ENCODE results near the gene NRIP3. TPM values are rescaled to one million over a fixed set of nuclear protein-coding genes. Genes with fewer than 3 reads are reported as not detected.

Gene NRIP3
- total RNA-seq, 1 donor from 2014 or later, result 10.6 TPM

DNA sequence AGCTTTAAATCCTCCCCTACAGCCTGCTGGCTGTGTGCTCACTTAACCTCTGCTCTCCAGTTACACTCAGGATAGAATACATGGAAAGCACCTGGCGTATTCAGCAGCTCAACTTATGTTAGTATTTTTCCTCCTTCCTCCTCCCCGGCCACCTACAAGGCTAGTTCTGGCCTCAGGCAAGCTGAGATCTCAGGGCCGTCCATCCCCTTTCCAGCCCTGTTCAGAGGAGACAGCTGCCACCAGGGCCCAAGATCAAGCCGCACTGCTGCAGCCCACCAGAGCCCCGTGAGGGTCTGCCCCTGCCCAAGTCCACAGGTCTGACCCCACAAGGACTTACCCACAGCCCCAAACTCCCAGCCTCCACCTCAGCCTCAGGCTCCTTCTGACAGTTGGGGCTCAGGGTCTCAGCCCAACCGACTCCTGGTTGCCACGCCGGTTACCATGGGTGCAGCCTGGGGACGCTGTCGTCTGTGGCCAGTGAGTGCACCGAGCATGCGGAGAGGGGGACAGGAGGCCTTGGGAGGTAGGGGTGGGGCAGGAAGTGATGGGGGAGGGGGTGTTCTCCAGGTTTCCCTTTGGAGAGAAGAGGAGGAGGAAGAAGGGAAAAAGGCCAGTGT is 71.1 kb downstream of the NRIP3 start, which contains the start of gene C11orf16:
Gene C11orf16 (minus strand): TSS at position 384 of the 617 bp plus-strand sequence. CDS start 639 bp downstream, outside the sequence.
- DNase-seq (ENCODE audit: low spot score), result no peak

Other genes starting within 250 kb of the NRIP3 start
- 13.2 TPM for gene AKIP1, start 92.8 kb downstream of the NRIP3 start, total RNA-seq (ENCODE audit: insufficient read depth, low replicate concordance)
- 1.9 TPM for gene C11orf16, start 71.1 kb downstream of the NRIP3 start, total RNA-seq (ENCODE audit: insufficient read depth, low replicate concordance)
- gene ASCL3, start 61.0 kb downstream of the NRIP3 start, total RNA-seq (ENCODE audit: insufficient read depth, low replicate concordance), result not detected
- gene TMEM9B, start 39.6 kb downstream of the NRIP3 start, total RNA-seq (ENCODE audit: insufficient read depth, low replicate concordance), result 57.3 TPM
- 79.4 TPM for gene SCUBE2, start 87.6 kb upstream of the NRIP3 start, total RNA-seq (ENCODE audit: insufficient read depth, low replicate concordance)